HG03469 (cell line): Measurements from ENCODE around the gene GBP1.
"Not testable (repeated sequence)": the region's sequence is repeated elsewhere in the genome, so short reads cannot be mapped to it uniquely, and the experiment has no call there.

Experiments
- ATAC-seq: cut with Tn5 transposase; IDR thresholded peaks from one replicate; pipeline ENCODE4 v1.9.1; 2021; ENCODE audit warnings: mild to moderate bottlenecking, moderate library complexity, moderate number of reproducible peaks; ENCODE audit not compliant: unreplicated experiment

Gene GBP1

DNA sequence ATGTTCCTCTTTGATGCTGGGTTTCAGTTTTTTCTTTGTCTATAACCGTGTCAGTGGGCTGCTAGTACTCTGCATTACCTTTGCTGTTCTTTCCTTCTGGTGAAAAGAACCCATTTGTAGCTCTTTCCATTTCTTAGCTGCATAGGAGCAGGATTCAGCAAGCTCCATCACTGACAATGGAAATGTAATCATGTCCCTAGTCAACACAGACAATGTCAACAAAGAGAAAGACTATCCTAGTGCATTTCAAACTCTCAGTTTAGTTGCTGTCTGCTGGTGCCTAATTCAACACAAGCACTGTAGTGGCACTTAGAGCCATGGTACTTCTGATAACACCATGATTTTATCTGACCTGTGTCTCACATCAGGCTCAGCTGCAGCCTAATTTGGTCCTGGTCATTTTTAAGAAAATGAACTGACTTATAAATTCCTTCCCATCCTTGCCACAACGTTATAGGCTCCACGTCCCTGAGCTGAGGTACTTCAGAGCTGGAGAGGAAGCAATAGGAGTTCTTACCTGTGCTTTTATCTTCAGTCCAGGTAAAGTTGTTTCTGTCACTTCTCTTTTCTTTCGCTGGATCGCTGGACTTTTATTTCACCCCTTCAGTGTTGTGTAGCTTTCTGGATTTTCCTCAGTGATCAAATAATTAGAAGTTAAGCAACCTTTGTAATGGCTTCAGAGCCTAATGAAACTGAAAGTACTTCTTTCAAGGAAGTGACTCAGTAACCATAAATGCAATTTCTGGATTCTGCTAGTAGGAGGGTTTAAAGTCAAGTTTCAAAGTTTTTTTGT lies 42.6 kb downstream of the GBP1 start, which contains the start of gene GBP3:
GBP3 (minus strand) TSS at position 700 of the 793 bp plus-strand sequence. CDS start 2,145 bp downstream, outside the sequence.
- peak; percentile 86 for ATAC-seq

GRCh38 chr1:89018318-89018717 lies 46.7 kb downstream of the GBP1 start:
- not testable (repeated sequence) for ATAC-seq

DNA sequence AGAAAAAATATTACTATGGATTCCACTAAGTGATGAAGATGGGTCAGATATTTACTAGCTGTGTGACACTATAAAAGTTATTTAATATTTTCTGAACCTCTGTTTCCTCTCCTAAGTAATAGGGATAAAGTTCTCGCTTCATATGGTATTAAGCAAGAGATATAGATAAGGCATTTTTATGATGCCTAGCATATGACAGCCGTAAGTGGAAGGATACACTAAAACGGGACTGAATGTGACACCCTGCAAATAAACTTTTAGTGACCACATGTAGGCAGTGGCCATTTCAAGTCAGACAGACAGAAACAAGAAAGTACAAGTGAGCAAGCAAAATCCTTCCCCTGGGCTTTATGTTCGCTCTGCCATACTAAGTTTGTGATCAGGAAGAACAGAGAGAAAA lies 56.5 kb downstream of the GBP1 start:
- ATAC-seq = no peak

DNA sequence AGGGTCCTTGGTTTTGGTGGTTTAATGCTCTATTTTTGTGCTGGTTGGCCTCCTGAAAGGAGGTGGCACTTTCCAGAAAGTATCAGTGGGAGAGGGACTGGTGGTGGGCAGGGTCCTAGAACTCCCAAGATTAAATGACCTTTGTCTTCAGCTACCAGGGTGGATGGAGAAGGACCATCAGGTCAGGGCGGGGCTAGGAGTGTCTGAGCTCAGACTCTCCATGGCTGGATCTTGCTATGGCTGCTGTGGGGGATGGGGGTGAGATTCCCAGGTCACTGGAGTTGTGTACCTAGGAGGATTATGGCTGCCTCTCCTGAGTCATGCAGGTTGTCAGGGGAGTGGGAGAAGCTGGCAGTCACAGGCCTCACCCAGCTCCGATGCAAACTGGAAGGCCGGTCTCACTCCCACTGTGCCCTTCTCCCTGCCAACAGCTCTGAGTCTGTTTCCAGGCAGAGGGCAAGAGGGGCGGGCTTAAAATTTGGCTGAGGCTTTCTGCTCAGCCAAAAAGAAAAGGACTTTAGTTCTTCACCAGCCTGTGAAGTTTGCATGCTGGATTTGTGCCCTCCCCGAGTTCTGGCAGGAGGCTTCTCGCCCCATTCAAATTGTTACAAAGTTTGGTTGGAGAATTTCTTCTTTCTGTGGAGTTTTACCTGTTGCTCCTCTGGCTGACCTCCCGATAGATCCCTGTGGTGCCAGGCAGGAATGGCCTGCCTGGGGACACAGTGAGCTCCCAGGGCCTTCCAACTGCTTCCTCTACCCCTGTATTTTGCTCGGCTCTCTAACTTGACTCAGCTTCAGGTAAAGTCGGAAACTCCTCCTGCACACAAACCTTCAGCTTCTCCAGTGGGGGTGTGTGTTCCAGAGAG lies 59.5 kb downstream of the GBP1 start:
- ATAC-seq = no peak
